GM19324 (cell line): ENCODE measurements around the gene LSMEM2.

Experiments
- ATAC-seq: cut with Tn5 transposase; IDR thresholded peaks from one replicate; pipeline ENCODE4 v1.9.1; 2021; ENCODE audit warnings: mild to moderate bottlenecking, moderate library complexity; ENCODE audit not compliant: unreplicated experiment, low FRiP score

LSMEM2 gene

GRCh38 chr3:50318615-50319014, 39.7 kb downstream of the LSMEM2 start:
- no peak for ATAC-seq

DNA sequence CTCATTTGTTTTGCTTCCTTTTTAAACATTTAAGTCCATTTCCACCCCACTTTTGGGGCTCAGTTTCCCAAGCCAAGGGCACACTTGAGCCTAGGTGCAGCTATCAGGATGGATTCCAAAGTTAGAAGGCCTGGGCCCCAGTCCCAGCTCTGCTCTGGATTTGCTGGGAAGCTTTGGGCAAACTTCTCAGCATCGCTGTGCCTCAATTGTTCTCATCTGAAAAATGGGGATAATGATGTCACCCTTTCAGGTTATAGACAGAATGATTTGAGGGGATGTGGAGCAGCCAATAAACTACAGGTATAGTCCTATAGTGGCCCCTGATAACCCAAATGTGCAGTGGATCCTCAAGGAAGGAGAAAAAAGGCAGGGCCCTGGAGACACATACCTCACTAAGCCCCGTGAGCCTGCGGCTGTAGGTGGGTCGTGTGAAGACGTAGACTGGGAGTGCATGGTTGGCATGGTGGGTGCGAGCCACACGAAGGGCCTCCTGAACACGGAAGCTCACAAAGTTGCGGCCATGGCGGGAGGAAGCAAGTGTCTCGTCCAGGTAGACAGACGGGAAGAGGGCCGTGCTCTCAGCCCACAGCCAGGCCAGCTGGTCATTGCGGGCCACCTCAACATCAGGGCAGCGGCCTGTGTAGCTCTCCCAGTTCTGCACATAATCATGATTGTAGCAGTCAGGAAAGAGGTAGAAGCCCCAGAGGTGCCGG, 40.5 kb downstream of the LSMEM2 start:
- ATAC-seq = no peak

DNA sequence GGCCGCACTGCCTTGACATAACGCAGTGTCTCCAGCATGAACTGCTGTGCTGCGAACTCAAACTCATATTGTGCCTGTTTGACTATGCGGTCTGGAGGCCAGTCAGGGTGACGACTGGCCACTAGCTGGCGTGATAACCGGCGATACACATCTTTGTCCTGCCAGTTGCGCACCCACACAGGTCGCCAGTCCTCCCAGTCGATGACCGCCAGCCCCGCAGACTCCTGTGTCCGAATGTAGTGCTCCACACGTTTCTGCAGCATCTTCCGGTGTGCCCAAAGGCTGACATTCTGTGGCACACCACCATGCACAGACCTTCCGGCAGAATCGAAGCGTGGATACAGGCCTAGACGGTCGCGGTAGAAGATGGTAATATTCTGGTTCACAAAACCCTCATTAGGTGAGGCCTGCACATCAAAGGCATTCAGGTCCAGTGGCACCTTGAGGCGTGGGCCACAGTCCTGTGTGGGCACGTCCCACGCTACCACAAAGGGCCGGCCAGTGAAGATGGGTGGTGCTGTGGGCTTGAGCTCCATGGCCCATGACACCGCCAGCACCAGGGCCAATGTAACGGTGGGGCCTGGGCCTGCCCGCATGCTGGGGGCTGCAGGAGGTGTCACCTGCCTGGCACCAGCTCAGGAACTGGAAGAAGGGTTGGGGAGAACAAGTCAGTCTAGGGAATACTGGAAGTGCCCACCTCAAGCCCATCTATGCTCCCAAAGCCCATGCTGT, 41.2 kb downstream of the LSMEM2 start:
- ATAC-seq = no peak

DNA sequence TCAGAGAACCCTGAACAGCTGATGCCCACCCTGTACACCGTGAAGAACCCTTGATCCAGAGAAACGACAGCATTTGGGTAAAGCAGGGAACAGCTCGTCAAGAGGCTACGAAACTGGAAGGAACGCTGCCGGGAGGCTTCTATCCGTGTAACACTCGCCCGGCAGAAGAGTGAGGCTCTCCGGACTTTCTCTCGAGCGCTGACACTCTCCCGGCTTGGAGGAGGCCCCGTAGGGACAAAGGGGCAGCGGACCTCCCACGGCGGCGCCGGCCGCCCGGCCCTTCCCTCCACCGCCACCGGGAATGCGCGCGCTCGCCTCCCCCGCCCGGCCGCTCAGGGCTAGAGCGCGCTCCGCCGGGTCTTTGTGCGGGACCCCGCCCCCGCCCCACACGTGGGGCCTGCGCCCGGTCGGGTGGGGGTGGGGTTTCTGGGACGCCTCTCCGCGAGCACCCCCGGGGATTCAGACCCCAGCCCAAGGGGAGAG, 42.0 kb downstream of the LSMEM2 start:
- peak; percentile 52 for ATAC-seq

DNA sequence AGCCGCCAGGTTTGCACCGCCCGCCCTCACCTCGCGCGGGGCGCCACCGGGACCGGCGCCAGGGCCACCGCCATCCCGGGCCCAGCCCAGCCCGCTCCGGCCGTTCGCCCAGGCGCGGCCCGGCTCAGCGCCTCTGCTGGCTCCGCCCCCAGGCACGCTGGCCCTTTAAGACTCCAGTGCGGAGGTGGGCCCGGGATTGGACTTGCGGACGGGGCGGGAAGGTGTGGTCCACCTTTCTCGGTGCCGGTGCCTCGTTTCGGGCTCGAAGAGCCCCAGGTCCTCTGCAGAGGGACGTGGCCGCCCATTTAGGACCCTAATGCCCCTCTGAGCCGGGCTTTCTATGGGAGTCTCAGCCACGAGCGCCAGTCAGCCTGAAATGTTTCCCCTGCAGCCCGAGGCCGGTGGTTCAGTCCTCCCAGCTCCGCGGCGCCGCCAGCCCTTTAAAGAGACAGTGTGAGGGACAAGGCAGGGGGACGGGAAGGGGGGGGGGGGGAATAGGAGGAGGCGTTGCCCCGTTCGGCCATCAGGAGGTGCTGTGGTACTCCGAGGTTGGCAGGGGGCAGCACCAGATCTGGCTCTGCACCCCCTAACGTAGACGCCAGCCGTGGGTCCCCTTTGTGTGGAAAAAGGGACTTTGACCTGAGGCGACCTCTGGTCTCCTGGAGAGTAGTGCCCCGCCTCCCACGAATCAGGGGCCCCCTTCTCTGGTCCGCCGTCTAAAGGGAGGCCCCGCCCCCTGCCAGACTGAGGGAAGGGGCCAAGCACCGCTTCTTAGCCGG, 42.6 kb downstream of the LSMEM2 start:
- peak; percentile 83 for ATAC-seq

- ATAC-seq = no peak
These were observed 43.2 kb downstream of the LSMEM2 start for GRCh38 chr3:50322115-50322385.

DNA sequence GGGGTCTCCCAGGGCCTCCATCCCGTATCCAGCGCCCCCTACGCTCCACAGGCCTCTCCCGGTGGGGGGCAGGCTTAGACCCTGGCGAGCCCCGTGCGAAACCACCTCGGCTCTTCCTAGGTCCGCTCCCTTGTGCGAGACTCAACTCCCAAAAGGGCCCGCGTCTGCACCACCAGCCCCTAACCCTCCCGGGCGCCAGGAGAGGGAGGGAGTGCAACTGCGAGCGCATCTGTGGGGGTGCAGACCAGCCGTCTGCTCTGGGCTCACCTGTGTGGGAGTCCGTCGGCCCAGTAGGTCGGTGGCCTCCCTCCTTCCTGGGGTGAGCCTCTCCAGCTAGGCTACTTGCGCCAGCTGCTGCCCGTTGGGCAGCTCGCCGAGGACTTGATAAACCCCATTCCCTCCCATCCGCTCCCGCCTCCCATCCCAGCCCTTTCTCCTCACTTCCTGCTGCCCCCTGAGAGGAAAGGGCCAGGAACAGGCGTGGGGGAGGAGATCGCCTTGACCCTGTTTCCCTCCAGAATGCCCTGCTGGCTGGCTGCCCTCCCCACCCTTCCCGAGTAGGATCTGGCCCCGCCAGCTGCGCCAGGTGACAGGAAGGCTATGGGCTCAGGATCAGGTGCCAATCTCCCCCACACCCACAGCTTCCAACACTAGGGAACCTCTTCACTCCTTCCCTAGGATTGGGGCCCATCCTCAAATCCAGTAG, 43.7 kb downstream of the LSMEM2 start, which contains the start of gene HYAL2:
TSS of gene HYAL2 (minus strand) at position 360 of the 706 bp plus-strand sequence. CDS start 2,256 bp downstream, outside the sequence.
- no peak for ATAC-seq

GRCh38 chr3:50323092-50323600, 44.3 kb downstream of the LSMEM2 start:
- no peak for ATAC-seq

GRCh38 chr3:50323614-50324199, 44.8 kb downstream of the LSMEM2 start:
- no peak for ATAC-seq

DNA sequence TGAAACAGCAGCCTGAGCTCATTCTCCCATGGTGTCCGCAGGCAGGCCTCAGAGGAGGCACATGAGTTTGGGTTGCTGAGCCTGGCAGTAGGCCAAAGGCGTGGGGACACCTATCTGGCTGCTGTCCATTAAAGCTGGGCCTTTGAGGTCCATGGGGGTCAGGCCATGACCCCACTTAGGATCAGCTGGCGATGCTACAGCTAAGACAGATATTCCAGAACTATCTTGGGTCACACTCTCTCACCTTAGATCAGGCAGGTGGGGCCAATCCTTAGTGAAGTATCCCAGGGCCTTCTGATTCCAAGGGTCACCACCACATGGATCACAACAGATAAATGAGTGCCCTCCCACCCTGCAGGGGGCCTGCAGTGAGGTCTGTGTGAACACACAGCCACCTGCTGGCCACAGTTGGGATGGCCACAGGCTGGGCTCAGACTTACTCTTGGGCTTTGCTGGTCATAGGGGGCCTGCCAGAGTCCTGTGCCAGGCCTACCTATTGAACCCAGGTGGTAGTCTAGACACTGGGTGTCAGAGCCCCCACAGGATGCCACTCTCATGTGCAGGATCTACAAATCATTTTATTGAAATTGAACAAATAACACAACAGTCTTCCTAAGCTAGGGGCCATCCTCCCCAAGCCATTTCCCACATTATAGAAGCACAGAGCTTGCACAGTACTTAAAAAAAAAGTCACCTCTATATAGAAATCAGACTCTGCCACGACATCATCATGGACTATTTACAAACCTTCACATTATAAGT, 45.6 kb downstream of the LSMEM2 start:
- no peak for ATAC-seq

DNA sequence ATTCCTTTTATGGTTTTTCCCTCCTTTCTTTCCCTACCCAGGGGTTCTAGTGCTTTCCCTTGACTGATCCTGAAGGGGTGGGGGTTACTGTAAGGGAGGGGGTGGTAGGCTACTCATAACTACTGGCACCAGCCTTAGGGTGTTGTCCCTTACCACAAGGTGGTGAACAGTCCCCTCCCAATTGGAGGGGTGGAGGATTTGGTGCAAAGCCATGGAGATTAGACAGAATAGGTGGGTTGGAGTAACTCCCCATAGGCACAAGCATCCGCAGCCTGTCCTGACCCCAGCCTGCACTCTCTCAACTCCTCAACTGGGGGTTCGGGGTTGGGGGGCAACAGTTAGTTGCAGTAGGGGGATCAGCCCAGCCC, 46.2 kb downstream of the LSMEM2 start:
- ATAC-seq = no peak

GRCh38 chr3:50325497-50326181, 46.8 kb downstream of the LSMEM2 start:
- no peak for ATAC-seq

DNA sequence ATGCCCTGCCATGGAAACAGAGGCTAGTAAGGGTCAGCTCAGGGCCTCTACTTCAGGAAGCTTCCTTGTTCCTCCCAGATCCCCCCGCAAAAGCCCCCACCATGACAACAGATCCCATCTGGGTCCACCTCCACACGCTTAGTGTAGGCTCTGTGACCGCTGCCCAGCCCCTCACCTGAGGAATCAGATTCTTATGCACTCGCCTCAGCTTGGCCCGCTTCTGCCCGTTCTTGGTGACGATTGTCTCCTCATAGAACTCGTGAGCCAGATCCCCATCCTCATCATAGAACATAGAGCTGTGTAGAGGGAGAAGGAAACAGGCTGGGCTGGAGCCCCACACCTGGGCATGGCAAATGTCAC, 47.3 kb downstream of the LSMEM2 start:
- no peak for ATAC-seq

DNA sequence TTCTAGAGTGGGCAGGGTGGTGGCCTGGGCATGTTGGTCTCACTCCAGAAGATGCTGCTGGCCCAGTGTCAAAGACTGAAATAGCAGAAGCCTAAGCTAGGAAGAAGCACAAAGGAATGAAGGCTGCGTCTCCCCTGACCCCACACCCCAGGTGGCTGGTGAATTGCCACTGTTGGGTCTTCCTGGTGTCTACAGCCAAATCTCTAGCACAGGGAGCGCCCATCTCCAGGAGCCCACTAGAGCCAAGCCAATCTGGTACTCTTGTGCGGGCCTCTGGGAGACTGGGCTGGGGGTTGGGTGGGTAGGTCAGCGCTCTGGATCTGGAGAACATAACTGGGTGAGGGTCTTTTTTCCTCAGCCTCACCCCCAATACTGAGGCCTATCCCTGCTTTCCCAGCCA, 48.2 kb downstream of the LSMEM2 start:
- ATAC-seq = no peak

- ATAC-seq = peak; percentile 80
These were observed 49.2 kb downstream of the LSMEM2 start, which contains the start of gene TUSC2 for GRCh38 chr3:50327943-50328691. TUSC2 (minus strand) TSS chr3:50328223; CDS start chr3:50328099, 124 bp downstream.

DNA sequence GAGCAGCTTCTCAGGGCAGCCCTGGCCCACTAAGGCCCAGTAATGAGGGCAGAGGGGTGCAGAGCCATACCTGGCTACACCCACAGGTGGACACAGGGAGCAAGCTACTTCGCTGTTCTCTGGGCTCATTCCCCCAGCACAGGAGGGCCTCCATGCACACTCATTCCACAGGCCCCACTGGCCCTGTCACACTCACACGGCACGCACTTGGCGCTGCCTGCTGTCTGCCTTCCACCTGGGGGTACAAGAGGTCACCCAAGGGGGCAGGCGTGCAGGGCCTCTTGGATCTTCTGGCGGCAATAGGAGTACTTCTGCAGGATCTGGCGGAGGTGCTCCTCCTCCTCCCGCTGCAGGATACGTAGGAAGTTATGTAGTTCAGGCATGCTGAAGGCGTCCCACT, 51.4 kb downstream of the LSMEM2 start:
- no peak for ATAC-seq

DNA sequence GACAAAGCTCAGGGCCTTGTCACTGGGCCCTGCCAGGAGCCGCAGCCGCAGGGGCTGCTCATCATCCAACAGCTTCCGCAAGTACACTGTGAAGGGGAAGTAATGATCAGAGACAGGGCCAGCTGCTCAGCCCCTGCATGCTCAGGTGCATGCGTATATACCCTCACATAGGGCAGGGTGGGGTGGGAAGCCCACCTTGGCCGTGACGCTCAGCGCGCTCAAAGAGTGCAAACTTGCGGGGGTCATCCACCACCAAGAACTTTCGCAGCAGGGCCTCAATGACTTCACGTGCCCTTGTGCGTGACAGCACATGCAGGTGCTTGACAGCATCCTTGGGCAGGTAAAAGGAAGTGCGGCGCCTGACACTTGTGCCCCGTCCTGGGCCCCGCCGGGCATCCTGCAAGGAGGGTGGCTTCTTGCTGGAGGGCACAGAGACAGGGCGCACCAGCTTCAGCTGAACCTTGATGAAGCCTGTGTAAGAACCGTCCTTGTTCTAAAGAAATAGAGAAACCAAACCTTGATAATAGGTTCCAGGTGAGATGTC, 52.5 kb downstream of the LSMEM2 start:
- ATAC-seq = no peak
